Left kidney (tissue), 2 donors: ENCODE measurements around the gene SORBS1. TPM values are rescaled to one million over a fixed set of nuclear protein-coding genes. Genes with fewer than 3 reads are reported as not detected.
"Not testable (repeated sequence)": the region's sequence is repeated elsewhere in the genome, so short reads cannot be mapped to it uniquely, and the experiment has no call there.

Source experiments
- DNase-seq: peaks from one replicate; pipeline ENCODE4 v3.0.0-alpha.2; 2013
- polyA plus RNA-seq: library from polyadenylated mRNA; unstranded; fragments of 120-200 nt; gene quantifications from one replicate; pipeline ENCODE4 v1.2.1, GENCODE V29; 2013; ENCODE audit not compliant: insufficient read length

Gene SORBS1
- polyA plus RNA-seq, 1 donor, result 41.7 TPM

- DNase-seq, result no peak
Measured at GRCh38 chr10:95485056-95485844, 75.9 kb downstream of the SORBS1 start.

- DNase-seq, result no peak
Measured at GRCh38 chr10:95482501-95483233, 78.5 kb downstream of the SORBS1 start.

GRCh38 chr10:95480901-95481491, 80.2 kb downstream of the SORBS1 start:
- no peak for DNase-seq

GRCh38 chr10:95480102-95480900, 80.9 kb downstream of the SORBS1 start:
- DNase-seq, result no peak

GRCh38 chr10:95478935-95479334, 82.2 kb downstream of the SORBS1 start:
- DNase-seq, result no peak

GRCh38 chr10:95478185-95478584, 83.0 kb downstream of the SORBS1 start:
- no peak for DNase-seq

- no peak for DNase-seq
Measured at GRCh38 chr10:95477175-95477520, 84.0 kb downstream of the SORBS1 start.

GRCh38 chr10:95476469-95477174, 84.5 kb downstream of the SORBS1 start:
- DNase-seq, result no peak

- no peak for DNase-seq
Measured at GRCh38 chr10:95475827-95476468, 85.2 kb downstream of the SORBS1 start.

- no peak for DNase-seq
Measured at GRCh38 chr10:95475003-95475383, 86.2 kb downstream of the SORBS1 start.

- peak; percentile 64 for DNase-seq
Measured at GRCh38 chr10:95474228-95475002, 86.8 kb downstream of the SORBS1 start.

- DNase-seq, result no peak
Measured at GRCh38 chr10:95472304-95473088, 88.7 kb downstream of the SORBS1 start.

GRCh38 chr10:95469676-95470075, 91.5 kb downstream of the SORBS1 start:
- no peak for DNase-seq

- no peak for DNase-seq
Measured at GRCh38 chr10:95469251-95469650, 91.9 kb downstream of the SORBS1 start.

- DNase-seq, result not testable (repeated sequence)
Measured at GRCh38 chr10:95467642-95468041, 93.5 kb downstream of the SORBS1 start.

- no peak for DNase-seq
Measured at GRCh38 chr10:95467162-95467599, 94.0 kb downstream of the SORBS1 start.

GRCh38 chr10:95466436-95466835, 94.7 kb downstream of the SORBS1 start:
- no peak for DNase-seq

- no peak for DNase-seq
Measured at GRCh38 chr10:95464280-95464679, 96.9 kb downstream of the SORBS1 start.
